Nasal cavity respiratory epithelium epithelial cell of viscerocranial mucosa (primary cell): ENCODE measurements around the gene STX12. TPM values are rescaled to one million over a fixed set of nuclear protein-coding genes. Genes with fewer than 3 reads are reported as not detected.

Source experiments
- total RNA-seq: library from RNA; depleted of rRNA; stranded (reverse); fragments of >200 nt; gene quantifications from 2 replicates; pipeline ENCODE4 v1.2.3, GENCODE V29; 2014

Gene STX12
- 39.0 and 68.7 TPM in 2 replicates for total RNA-seq

GRCh38 chr1:27772932-27773825, at the start of gene STX12:
STX12 (plus strand) TSS chr1:27773219; CDS start chr1:27773308, 89 bp downstream.

GRCh38 chr1:27725374-27726172, 47.4 kb upstream of the STX12 start, which contains the start of gene FAM76A:
FAM76A (plus strand) TSS chr1:27725961; CDS start chr1:27726081, 120 bp downstream.

DNA sequence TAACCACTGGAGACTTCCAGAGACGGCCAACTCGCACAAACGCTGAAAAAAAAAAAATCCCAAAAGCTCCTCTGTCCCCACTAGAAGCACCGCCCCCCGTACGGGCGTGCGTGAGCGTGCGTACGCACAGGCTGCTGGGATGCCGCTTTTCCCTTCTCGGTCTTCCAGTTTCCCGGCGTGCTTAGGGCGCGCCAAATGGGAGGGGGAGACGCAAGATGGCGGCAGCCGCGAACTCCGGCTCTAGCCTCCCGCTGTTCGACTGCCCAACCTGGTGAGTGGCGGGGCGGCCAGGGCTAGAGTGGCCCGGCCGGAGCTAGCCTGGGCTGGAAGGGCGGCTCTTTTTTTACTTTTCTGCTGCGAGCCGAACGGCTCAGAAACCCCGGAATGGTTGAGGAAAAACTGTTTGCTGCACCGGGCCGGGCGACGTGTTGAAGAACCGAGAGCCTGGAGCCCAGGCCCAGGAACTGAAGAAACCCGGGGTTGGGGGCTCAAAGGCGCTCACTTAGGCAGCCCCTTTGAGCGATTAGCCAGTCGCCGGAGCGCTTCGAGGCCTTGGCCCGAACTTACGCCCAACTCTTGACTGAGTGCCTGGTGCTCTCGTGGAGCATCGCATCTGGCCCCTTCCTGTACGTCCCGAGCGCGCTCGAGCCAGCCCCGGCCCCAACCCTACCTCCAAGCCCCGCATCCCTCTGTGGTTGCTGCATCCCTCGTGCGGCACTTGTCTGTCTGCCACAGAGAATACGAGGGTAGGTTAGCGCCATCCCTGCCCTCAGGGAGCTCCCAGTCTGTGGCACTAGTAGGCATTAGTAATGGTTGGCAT, 57.8 kb downstream of the STX12 start, which contains the start of gene PPP1R8:
Gene PPP1R8 (plus strand): TSS at position 162 of the 820 bp plus-strand sequence. CDS start 54 bp downstream, at position 216.

GRCh38 chr1:27872059-27872801, 99.2 kb downstream of the STX12 start, which contains the start of gene THEMIS2:
THEMIS2 (plus strand) TSS chr1:27872544; CDS start chr1:27872572, 28 bp downstream.

Other genes with a start within 250 kb of the STX12 start
- gene AHDC1, start 169.1 kb upstream of the STX12 start, total RNA-seq = 3.8 and 19.1 TPM in 2 replicates
- gene FGR, start 138.0 kb upstream of the STX12 start, total RNA-seq = under 0.01 and 0.50 TPM in 2 replicates
- 9.3 and 101 TPM in 2 replicates for gene IFI6, start 101.0 kb upstream of the STX12 start, total RNA-seq
- gene FAM76A, start 47.3 kb upstream of the STX12 start, total RNA-seq = 14.0 and 15.3 TPM in 2 replicates
- gene PPP1R8, start 57.6 kb downstream of the STX12 start, total RNA-seq = 49.6 and 57.1 TPM in 2 replicates
- gene THEMIS2, start 99.3 kb downstream of the STX12 start, total RNA-seq = 4.1 and 5.7 TPM in 2 replicates
- 41.8 and 54.3 TPM in 2 replicates for gene RPA2, start 141.4 kb downstream of the STX12 start, total RNA-seq
- gene SMPDL3B, start 161.8 kb downstream of the STX12 start, total RNA-seq = 4.3 and 5.8 TPM in 2 replicates
- 3.2 and 3.4 TPM in 2 replicates for gene XKR8, start 186.8 kb downstream of the STX12 start, total RNA-seq